Ectodermal cell (in vitro differentiated cells): Measurements from ENCODE around the gene ZNF574.

ENCODE experiments used
- H3K27ac ChIP-seq: 2 replicates; pipeline ENCODE4 v1.7.0; 2013; ENCODE audit warnings: mild to moderate bottlenecking, low read depth, low read length; ENCODE audit not compliant: insufficient read depth, poor library complexity, severe bottlenecking
- H3K27me3 ChIP-seq: 2 replicates; pipeline ENCODE4 v1.7.0; 2013; ENCODE audit warnings: mild to moderate bottlenecking, low read length; ENCODE audit not compliant: insufficient read depth, control insufficient read depth, poor library complexity, severe bottlenecking
- H3K36me3 ChIP-seq: one replicate; pipeline ENCODE4 v1.7.0; 2013; ENCODE audit warnings: low read length; ENCODE audit not compliant: control insufficient read depth, insufficient read depth
- H3K4me1 ChIP-seq: one replicate; pipeline ENCODE4 v1.7.0; 2013; ENCODE audit warnings: low read length; ENCODE audit not compliant: control insufficient read depth, insufficient read depth
- H3K4me3 ChIP-seq: 2 replicates; pipeline ENCODE4 v1.7.0; 2013; ENCODE audit warnings: low read depth, low read length, control low read depth; ENCODE audit not compliant: insufficient read depth
- H3K9me3 ChIP-seq: 2 replicates; pipeline ENCODE4 v1.7.0; 2013; ENCODE audit warnings: mild to moderate bottlenecking, low read length, moderate library complexity; ENCODE audit not compliant: control insufficient read depth
- WGBS, 2 experiments: methylation state at CpG; one replicate each; pipeline ENCODE4 v1.1.7; 2013; ENCODE audit warnings: missing lambda C conversion rate in 2 of 2; 5-methylcytosine and 5-hydroxymethylcytosine counted together

ZNF574 gene

GRCh38 chr19:42113641-42114348, 37.8 kb downstream of the ZNF574 start:
- no peaks in the 10 kb centered on the region for H3K36me3 ChIP-seq
- H3K4me1 ChIP-seq, result no peaks in the 10 kb centered on the region
- H3K27me3 ChIP-seq, result no peaks in the 10 kb centered on the region
- no peak overlapping the region for H3K27ac ChIP-seq
- no peaks in the 10 kb centered on the region for H3K9me3 ChIP-seq
- no peak overlapping the region for H3K4me3 ChIP-seq
- 42 to 51% methylated on average over 10 of the region's 10 CpGs for WGBS, 2 experiments

GRCh38 chr19:42114412-42114811, 38.4 kb downstream of the ZNF574 start:
- WGBS, 2 experiments, result 28 to 38% methylated on average over 7 of the region's 7 CpGs
- no peak overlapping the region for H3K27ac ChIP-seq
- no peaks in the 10 kb centered on the region for H3K4me1 ChIP-seq
- H3K4me3 ChIP-seq, result no peak overlapping the region
- H3K36me3 ChIP-seq, result no peaks in the 10 kb centered on the region
- no peaks in the 10 kb centered on the region for H3K27me3 ChIP-seq
- no peaks in the 10 kb centered on the region for H3K9me3 ChIP-seq

GRCh38 chr19:42115219-42115618, 39.3 kb downstream of the ZNF574 start:
- 89% methylated on average over 4 of the region's 4 CpGs for WGBS, 2 experiments
- H3K9me3 ChIP-seq, result no peaks in the 10 kb centered on the region
- H3K4me1 ChIP-seq, result no peaks in the 10 kb centered on the region
- H3K27me3 ChIP-seq, result no peaks in the 10 kb centered on the region
- H3K36me3 ChIP-seq, result no peaks in the 10 kb centered on the region
- H3K4me3 ChIP-seq, result no peak overlapping the region
- H3K27ac ChIP-seq, result no peak overlapping the region

- H3K9me3 ChIP-seq, result no peaks in the 10 kb centered on the region
- no peaks in the 10 kb centered on the region for H3K36me3 ChIP-seq
- 89 to 92% methylated on average over 4 of the region's 4 CpGs for WGBS, 2 experiments
- H3K4me1 ChIP-seq, result no peaks in the 10 kb centered on the region
- no peaks in the 10 kb centered on the region for H3K27me3 ChIP-seq
- no peak overlapping the region for H3K27ac ChIP-seq
- H3K4me3 ChIP-seq, result no peak overlapping the region
Measured at GRCh38 chr19:42115705-42116104, 39.7 kb downstream of the ZNF574 start.

- no peaks in the 10 kb centered on the region for H3K4me1 ChIP-seq
- H3K27me3 ChIP-seq, result no peaks in the 10 kb centered on the region
- no peak overlapping the region for H3K27ac ChIP-seq
- no peaks in the 10 kb centered on the region for H3K9me3 ChIP-seq
- no peaks in the 10 kb centered on the region for H3K36me3 ChIP-seq
- 94% methylated on average over 20 of the region's 20 CpGs for WGBS, 2 experiments
- no peak overlapping the region for H3K4me3 ChIP-seq
Measured at GRCh38 chr19:42116308-42117075, 40.5 kb downstream of the ZNF574 start.

- WGBS, 2 experiments, result 89 to 94% methylated on average over 6 of the region's 6 CpGs
- H3K4me3 ChIP-seq, result no peak overlapping the region
- H3K36me3 ChIP-seq, result no peaks in the 10 kb centered on the region
- no peaks in the 10 kb centered on the region for H3K9me3 ChIP-seq
- H3K4me1 ChIP-seq, result no peaks in the 10 kb centered on the region
- H3K27ac ChIP-seq, result no peak overlapping the region
- H3K27me3 ChIP-seq, result no peaks in the 10 kb centered on the region
Measured at GRCh38 chr19:42117076-42117475, 41.1 kb downstream of the ZNF574 start.

GRCh38 chr19:42120276-42120980, 44.5 kb downstream of the ZNF574 start:
- H3K27ac ChIP-seq, result no peak overlapping the region
- H3K27me3 ChIP-seq, result no peaks in the 10 kb centered on the region
- 94 to 95% methylated on average over 9 of the region's 10 CpGs for WGBS, 2 experiments
- no peak overlapping the region for H3K4me3 ChIP-seq
- no peaks in the 10 kb centered on the region for H3K4me1 ChIP-seq
- H3K36me3 ChIP-seq, result no peaks in the 10 kb centered on the region
- H3K9me3 ChIP-seq, result no peaks in the 10 kb centered on the region

GRCh38 chr19:42121036-42121621, 45.2 kb downstream of the ZNF574 start:
- Histone ChIP-seq H3K4me1 (no peaks in the 10 kb centered on the region), H3K27me3 (no peaks in the 10 kb centered on the region), H3K4me3 (no peak overlapping the region), H3K9me3 (no peaks in the 10 kb centered on the region), H3K27ac (no peak overlapping the region), H3K36me3 (no peaks in the 10 kb centered on the region)
- 79 to 81% methylated on average over 5 of the region's 5 CpGs for WGBS, 2 experiments

GRCh38 chr19:42121656-42122069, 45.7 kb downstream of the ZNF574 start:
- no peaks in the 10 kb centered on the region for H3K27me3 ChIP-seq
- H3K4me3 ChIP-seq, result no peak overlapping the region
- no peaks in the 10 kb centered on the region for H3K4me1 ChIP-seq
- 48 to 51% methylated on average over 4 to 8 of the region's 8 CpGs for WGBS, 2 experiments
- no peak overlapping the region for H3K27ac ChIP-seq
- H3K36me3 ChIP-seq, result no peaks in the 10 kb centered on the region
- H3K9me3 ChIP-seq, result no peaks in the 10 kb centered on the region
